Kasumi-1 (cell line): Measurements from ENCODE around the gene PCGF3.
"Not testable (repeated sequence)": the region's sequence is repeated elsewhere in the genome, so short reads cannot be mapped to it uniquely, and the experiment has no call there.

ENCODE experiments used
- DNase-seq, 2 experiments: peaks; one replicate each; lab custom pipeline; 2025; lab: John Stamatoyannopoulos, UW

The PCGF3 gene

GRCh38 chr4:797066-797465 lies 91.4 kb downstream of the PCGF3 start:
- DNase-seq, result no peak

DNA sequence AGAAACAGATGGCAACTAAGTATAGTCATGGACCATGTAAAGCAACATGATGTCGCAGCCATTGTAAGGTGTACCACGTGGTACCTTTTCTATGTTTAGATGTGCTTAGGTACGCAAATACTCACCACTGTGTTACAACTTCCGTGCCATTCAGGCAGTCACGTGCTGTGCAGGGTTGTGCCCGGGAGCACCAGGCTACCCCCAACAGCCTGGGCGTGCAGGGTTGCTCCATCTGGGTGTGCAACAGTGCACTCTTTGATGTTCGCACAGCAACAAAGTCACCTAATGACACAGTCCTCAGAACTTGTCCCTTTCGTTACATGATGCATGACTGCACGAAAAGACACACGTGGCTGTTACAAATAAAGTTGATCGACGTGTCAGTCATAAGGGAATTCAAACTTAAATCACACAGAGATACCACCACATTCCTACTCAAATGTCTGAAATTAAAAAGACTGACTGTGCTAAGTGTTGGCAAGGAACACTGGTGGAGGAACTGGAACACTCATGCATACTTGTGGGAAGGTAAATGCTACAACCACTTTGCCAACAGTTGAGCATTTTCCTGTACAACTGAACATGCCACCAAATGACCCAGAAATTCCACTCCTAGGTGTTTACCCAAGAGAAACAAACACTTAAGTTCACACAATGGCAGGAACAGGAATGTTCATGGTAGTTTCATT lies 95.9 kb downstream of the PCGF3 start:
- DNase-seq, result no peak

GRCh38 chr4:803884-804283 lies 98.3 kb downstream of the PCGF3 start:
- no peak for DNase-seq

DNA sequence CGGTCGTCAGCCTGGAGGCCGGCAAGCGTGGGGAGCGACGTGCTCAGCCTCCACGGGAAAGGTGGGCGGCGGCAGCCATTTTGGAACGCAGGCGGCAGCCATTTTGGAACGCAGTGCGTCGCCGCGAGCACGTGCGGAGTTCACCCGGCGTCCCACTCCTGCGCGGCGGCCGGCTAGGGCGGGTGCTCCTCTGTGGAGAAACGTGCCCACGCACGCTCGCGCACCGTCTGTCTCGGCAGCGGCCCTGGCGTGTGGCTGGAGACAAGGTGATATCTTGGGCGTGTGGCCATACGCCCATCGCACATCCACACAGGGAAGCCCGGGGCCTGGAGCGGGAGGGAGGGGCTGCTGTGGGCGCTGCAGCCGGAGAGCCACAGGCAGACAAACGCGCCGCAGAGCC lies 99.2 kb downstream of the PCGF3 start:
- no peak for DNase-seq

DNA sequence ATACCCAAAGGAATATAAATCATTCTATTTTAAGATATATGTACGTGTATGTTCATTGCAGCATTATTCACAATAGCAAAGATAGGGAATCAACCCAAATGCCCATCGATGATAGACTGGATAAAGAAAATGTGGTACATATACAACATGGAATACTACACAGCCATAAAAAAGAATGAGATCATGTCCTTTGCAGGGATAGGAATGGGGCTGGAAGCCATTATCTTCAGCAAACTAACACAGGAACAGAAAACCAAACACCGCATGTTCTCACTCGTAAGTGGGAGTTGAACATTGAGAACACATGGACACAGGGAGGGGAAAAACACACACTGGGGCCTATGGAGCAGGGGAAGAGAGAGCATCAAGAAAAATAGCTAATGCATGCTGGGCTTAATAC lies 101.3 kb downstream of the PCGF3 start:
- DNase-seq, result not testable (repeated sequence)

GRCh38 chr4:807792-808191 lies 102.2 kb downstream of the PCGF3 start:
- DNase-seq, result no peak

DNA sequence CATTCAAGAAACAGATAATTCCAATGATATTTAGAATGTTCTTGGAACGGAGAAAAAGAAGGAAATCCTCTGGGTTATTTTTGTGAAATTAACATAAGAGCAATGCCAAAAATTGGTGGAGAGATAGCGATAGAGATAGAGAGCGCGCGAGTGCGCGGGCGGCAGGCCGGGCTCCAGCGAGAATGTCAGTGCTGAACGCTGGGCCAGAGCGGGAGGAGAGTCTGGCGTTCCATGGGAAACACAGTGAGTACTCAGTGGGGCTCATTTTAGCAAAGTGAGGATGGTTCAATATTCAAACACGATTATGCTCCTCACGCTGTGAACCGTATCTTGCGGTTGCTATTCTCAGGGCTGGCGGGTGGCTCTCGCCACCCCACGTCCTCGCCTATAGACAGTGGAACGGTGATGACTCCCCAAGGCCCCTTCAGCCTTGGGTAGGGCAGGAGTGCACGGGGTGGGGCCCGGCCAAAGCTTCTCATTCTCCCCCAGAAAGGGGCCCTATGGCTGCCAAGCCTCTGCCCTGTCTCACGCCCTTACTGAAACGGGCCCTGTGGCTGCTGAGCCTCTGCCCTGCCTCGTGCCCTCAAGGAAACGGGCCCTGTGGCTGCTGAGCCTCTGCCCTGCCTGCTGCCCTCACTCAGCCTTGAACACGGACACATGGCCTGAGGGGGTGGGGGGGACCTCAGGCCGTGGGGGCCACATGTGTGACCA lies 103.4 kb downstream of the PCGF3 start:
- no peak for DNase-seq

- no peak for DNase-seq
These were observed 108.3 kb downstream of the PCGF3 start for GRCh38 chr4:813900-814299.

GRCh38 chr4:814312-814850 lies 108.7 kb downstream of the PCGF3 start:
- no peak for DNase-seq

DNA sequence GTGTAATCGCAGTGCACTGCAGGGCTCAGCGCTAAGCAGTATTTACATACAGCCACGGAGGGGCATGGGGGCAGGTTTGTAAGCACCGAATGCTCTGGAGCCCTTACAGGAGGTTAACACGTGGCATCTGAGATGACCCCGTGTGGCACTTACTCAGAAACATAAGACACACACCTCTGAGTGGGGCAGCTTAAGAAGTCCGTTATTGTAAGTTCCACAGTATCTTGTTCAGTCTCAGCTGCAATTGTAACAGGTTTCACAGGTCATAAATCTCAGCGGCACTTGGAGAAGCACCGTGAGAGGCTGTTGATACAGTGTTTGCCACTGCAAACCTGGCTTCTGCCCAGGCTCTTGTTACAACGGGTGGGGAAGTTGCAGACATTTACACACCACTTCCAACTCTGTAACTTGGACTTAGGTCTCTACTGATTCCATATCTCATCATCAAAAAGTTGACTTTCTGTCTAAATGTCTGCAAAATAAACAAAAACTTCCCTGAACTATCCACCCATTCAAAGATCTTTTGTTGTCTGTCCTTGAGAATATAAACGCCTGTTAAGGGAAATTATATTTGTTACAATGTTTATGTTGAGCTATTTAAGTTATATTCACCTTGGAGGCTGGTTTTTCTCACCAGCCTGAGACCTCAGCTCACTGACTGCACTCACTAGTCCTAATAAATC lies 110.0 kb downstream of the PCGF3 start:
- DNase-seq, result no peak

- DNase-seq, result no peak
These were observed 112.7 kb downstream of the PCGF3 start for GRCh38 chr4:818106-818921.

DNA sequence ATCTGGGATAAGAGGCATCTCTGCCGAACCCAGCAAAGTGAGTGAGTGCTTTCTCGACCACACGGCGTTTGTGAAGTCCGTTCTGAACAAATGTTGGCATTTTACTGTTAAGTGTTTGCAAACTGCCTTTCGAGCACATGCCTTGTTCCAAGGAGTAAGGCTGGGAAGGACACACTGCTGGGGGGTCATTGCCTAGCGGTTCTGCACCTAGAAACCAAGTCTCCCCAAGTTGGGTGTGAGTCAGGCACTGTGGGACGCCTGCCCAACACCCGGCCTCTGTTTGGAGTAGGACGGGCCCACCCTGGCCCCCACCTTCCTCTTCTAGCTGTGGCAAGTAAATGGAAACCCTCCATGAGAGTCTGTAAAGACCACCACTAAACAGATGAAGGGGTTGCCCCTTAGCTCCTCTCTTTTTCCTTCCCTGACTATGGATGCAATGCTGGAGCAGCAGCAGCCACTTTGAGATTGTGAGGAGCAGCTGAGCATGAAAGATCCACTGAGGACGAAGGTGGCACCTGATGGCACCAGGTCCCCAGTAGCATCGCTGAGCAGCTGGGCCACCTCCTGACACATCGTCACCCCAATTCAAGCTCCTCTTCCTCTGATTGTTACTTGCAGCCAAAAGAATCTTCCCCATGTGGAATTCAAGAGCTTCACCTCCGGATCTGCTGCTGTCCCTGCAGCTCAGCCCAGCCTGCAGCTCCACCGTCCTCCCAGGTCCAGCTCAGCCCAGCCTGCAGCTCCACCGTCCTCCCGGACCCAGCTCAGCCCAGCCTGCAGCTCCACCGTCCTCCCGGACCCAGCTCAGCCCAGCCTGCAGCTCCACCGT lies 114.0 kb downstream of the PCGF3 start:
- no peak for DNase-seq
